ENCODE measurements around the gene CHRNA9.

- TF ChIP-seq CTCF (IDR thresholded peaks at IDR 0.05) = no peak
- TF ChIP-seq POLR2A (IDR thresholded peaks at IDR 0.05; ENCODE audit: low read length) = no peak
- no peak for TF ChIP-seq ZFP36 (IDR thresholded peaks at IDR 0.05; ENCODE audit: borderline replicate concordance, partially characterized antibody)
These were observed 14.5 kb downstream of the CHRNA9 start for GRCh38 chr4:40349561-40350198.
